K562 (cell line): ENCODE results near the gene MOB1B. TPM values are rescaled to one million over a fixed set of nuclear protein-coding genes. Genes with fewer than 3 reads are reported as not detected.

Experiments used
- BCOR ChIP-seq: fragments of 450-650 bp; IDR thresholded peaks from 2 replicates; pipeline ENCODE4 v1.6.1; 2016
- HDAC1 ChIP-seq, 2 experiments: fragments of 450-650 bp; IDR thresholded peaks; 2 replicates each; pipeline ENCODE4 v1.6.1; 2016 to 2017; ENCODE audit warnings: inconsistent platforms in 1 of 2, mild to moderate bottlenecking in 1 of 2, moderate library complexity in 1 of 2
- HNRNPL ChIP-seq: fragments of 200-400 bp; formaldehyde crosslinking; IDR thresholded peaks from 2 replicates; pipeline ENCODE4 v1.6.1; 2017; ENCODE audit warnings: low read depth, mild to moderate bottlenecking, low read length
- KLF16 ChIP-seq: IDR thresholded peaks from 2 replicates; pipeline ENCODE4 v1.6.1; 2016; ENCODE audit warnings: antibody characterized with exemption
- POLR2H ChIP-seq: IDR thresholded peaks from 2 replicates; pipeline ENCODE4 v1.6.1; 2016; ENCODE audit warnings: missing genetic modification characterization, low read depth, mild to moderate bottlenecking, control low read depth, missing compliant biosample characterization, moderate library complexity
- PYGO2 ChIP-seq: fragments of 450-650 bp; IDR thresholded peaks from 2 replicates; pipeline ENCODE4 v1.6.1; 2016; ENCODE audit warnings: mild to moderate bottlenecking, missing genetic modification characterization, moderate library complexity, missing compliant biosample characterization
- SREBF1 ChIP-seq: fragments of 150-350 bp; IDR thresholded peaks from 2 replicates; pipeline ENCODE4 v1.6.1; 2014; ENCODE audit warnings: antibody characterized with exemption, low read depth, low read length, borderline replicate concordance
- TAF1 ChIP-seq: IDR thresholded peaks from 2 replicates; pipeline ENCODE4 v1.6.1; 2011; ENCODE audit warnings: mild to moderate bottlenecking, low read length, moderate library complexity; ENCODE audit not compliant: insufficient read depth, control insufficient read depth, severe bottlenecking; ENCODE audit errors: extremely low read depth
- ZKSCAN3 ChIP-seq: fragments of 250-450 bp; sonication (Bioruptor Pico); IDR thresholded peaks from 2 replicates; pipeline ENCODE4 v1.4.0; 2020
- ZKSCAN8 ChIP-seq: fragments of 200-800 bp; sonication (Bioruptor generic); IDR thresholded peaks from 2 replicates; pipeline ENCODE4 v1.6.1; 2016; ENCODE audit warnings: missing genetic modification characterization, missing compliant biosample characterization
- ZNF354B ChIP-seq: fragments of 250-450 bp; sonication (Bioruptor Pico); IDR thresholded peaks from 2 replicates; pipeline ENCODE4 v1.4.0; 2020
- polyA plus RNA-seq, 8 experiments: library from polyadenylated mRNA; depleted of rRNA in 4 of 8; stranded (reverse) in 5 of 8; unstranded in 3 of 8; fragments of >200 nt; fragmentation: Nextera tagmentation in 2 of 8; fragmentation: Illumina TruSeq in 1 of 8; extraction: Ambion mirVana in 2 of 8; extraction: Trizol in 1 of 8; gene quantifications; 2 replicates each; pipeline versions ENCODE4 v1.2.1 to v1.2.3, GENCODE V29; 2011 to 2014; ENCODE audit warnings: inconsistent platforms in 1 of 8, missing spikeins in 1 of 8
- total RNA-seq, 7 experiments: library from RNA; depleted of rRNA in 6 of 7; stranded (reverse); fragments of >200 nt in 6 of 7; fragmentation: Illumina TruSeq in 2 of 7; extraction: Trizol in 2 of 7; gene quantifications; 2 replicates each; pipeline versions ENCODE4 v1.2.1 to v1.2.3, GENCODE V29; 2011 to 2021; ENCODE audit warnings: low replicate concordance in 1 of 7
- TF ChIP-seq, protein P1 (sequence below): fragments of 450-650 bp; formaldehyde crosslinking; IDR thresholded peaks from 2 replicates; pipeline ENCODE4 v1.4.0; 2020; ENCODE audit warnings: mild to moderate bottlenecking, moderate library complexity
- TF ChIP-seq, protein P2 (sequence below): fragments of 450-650 bp; formaldehyde crosslinking; IDR thresholded peaks from 2 replicates; pipeline ENCODE4 v1.4.0; 2020; ENCODE audit warnings: mild to moderate bottlenecking
- TF ChIP-seq, protein P3 (sequence below), 2 experiments: IDR thresholded peaks in 1 of 2; conservative IDR thresholded peaks in 1 of 2; 2 replicates each; pipeline ENCODE4 v1.6.1; 2016; ENCODE audit warnings: low read depth in 2 of 2, mild to moderate bottlenecking in 1 of 2, missing compliant biosample characterization in 1 of 2, missing genetic modification characterization in 1 of 2, moderate library complexity in 1 of 2
- TF ChIP-seq, protein P4 (sequence below): sonication (generic); formaldehyde crosslinking; IDR thresholded peaks from 2 replicates; pipeline ENCODE4 v1.8.0; 2022; ENCODE audit warnings: mild to moderate bottlenecking, missing genetic modification reagents

Gene MOB1B
- total and polyA plus RNA-seq, 9 of the 15 experiments (the other 6 are each of a cell fraction or from before 2014, with no cell fraction given), result 8.4 to 37.8 (median 19.0) TPM

DNA sequence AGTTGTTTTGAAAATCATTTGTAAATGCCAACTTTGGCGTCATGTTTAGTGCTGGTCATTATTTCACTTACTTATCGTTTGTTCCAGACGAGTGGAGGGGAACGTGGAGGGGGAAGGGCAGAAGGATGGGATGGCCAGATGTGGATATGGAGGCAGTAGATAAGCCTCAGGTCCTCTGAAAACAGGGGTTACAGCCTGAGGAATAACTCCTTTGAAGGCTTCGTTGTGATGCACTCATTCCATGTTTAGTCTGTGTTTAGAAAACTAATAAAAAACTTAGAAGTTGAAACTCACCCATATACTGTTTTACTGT lies 1.1 kb downstream of the MOB1B start (continued):
- TF ChIP-seq, protein P1, sequence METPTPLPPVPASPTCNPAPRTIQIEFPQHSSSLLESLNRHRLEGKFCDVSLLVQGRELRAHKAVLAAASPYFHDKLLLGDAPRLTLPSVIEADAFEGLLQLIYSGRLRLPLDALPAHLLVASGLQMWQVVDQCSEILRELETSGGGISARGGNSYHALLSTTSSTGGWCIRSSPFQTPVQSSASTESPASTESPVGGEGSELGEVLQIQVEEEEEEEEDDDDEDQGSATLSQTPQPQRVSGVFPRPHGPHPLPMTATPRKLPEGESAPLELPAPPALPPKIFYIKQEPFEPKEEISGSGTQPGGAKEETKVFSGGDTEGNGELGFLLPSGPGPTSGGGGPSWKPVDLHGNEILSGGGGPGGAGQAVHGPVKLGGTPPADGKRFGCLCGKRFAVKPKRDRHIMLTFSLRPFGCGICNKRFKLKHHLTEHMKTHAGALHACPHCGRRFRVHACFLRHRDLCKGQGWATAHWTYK, result peak; percentile 82; the same call in 1 of the 2 replicates
- TF ChIP-seq, protein P2, sequence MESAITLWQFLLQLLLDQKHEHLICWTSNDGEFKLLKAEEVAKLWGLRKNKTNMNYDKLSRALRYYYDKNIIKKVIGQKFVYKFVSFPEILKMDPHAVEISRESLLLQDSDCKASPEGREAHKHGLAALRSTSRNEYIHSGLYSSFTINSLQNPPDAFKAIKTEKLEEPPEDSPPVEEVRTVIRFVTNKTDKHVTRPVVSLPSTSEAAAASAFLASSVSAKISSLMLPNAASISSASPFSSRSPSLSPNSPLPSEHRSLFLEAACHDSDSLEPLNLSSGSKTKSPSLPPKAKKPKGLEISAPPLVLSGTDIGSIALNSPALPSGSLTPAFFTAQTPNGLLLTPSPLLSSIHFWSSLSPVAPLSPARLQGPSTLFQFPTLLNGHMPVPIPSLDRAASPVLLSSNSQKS (CRISPR knock-in tag), result no peak
- TF ChIP-seq, protein P3, sequence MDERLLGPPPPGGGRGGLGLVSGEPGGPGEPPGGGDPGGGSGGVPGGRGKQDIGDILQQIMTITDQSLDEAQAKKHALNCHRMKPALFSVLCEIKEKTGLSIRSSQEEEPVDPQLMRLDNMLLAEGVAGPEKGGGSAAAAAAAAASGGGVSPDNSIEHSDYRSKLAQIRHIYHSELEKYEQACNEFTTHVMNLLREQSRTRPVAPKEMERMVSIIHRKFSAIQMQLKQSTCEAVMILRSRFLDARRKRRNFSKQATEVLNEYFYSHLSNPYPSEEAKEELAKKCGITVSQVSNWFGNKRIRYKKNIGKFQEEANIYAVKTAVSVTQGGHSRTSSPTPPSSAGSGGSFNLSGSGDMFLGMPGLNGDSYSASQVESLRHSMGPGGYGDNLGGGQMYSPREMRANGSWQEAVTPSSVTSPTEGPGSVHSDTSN (CRISPR knock-in tag; IDR thresholded peaks at IDR 0.05; ENCODE audit: low read depth), result no peak
- TF ChIP-seq, protein P3 (tag; conservative IDR thresholded peaks at IDR 0.05; ENCODE audit: low read depth), result peak; percentile 96
- TF ChIP-seq BCOR (peak; percentile 98), SREBF1 (no peak), KLF16 (peak; percentile 100), ZNF354B (CRISPR knock-in tag) (peak; percentile 70), ZKSCAN3 (CRISPR knock-in tag) (no peak), HDAC1 (IDR thresholded peaks at IDR 0.05) (peak; percentile 83 to 95; a peak in 3 of 4 replicates), HNRNPL (no peak), PYGO2 (tag) (peak; percentile 95), ZKSCAN8 (CRISPR knock-in tag) (peak; percentile 88), TAF1 (peak; percentile 77), POLR2H (tag) (peak; percentile 59)
- TF ChIP-seq, protein P4, sequence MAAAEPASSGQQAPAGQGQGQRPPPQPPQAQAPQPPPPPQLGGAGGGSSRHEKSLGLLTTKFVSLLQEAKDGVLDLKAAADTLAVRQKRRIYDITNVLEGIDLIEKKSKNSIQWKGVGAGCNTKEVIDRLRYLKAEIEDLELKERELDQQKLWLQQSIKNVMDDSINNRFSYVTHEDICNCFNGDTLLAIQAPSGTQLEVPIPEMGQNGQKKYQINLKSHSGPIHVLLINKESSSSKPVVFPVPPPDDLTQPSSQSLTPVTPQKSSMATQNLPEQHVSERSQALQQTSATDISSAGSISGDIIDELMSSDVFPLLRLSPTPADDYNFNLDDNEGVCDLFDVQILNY (CRISPR knock-in tag), result no peak
